Retina (tissue), 1 donor: ENCODE data around the gene UTP20.
A peak's percentile ranks its signal among the peaks of the same experiment; 100 is the strongest.

ENCODE experiments used
- DNase-seq: peaks from one replicate; pipeline ENCODE4 v3.0.0-alpha.2; 2016

The UTP20 gene

GRCh38 chr12:101280006-101280505 lies at the start of gene UTP20:
Gene UTP20, plus strand, starts transcription at chr12:101280105. Its CDS starts 178 bp downstream, at chr12:101280283.
- DNase-seq: peak; percentile 95

- DNase-seq: peak; percentile 17
Measured at GRCh38 chr12:101230547-101230946, 49.4 kb upstream of the UTP20 start.

- DNase-seq: no peak
Measured at GRCh38 chr12:101231636-101232035, 48.3 kb upstream of the UTP20 start.

- no peak for DNase-seq
Measured at GRCh38 chr12:101235686-101236085, 44.2 kb upstream of the UTP20 start.

GRCh38 chr12:101238306-101238705 lies 41.6 kb upstream of the UTP20 start:
- no peak for DNase-seq

- no peak for DNase-seq
Measured at GRCh38 chr12:101238800-101239329, 41.0 kb upstream of the UTP20 start.

GRCh38 chr12:101243074-101243473 lies 36.8 kb upstream of the UTP20 start:
- DNase-seq: no peak

- no peak for DNase-seq
Measured at GRCh38 chr12:101243616-101244015, 36.3 kb upstream of the UTP20 start.

GRCh38 chr12:101256266-101256665 lies 23.6 kb upstream of the UTP20 start:
- no peak for DNase-seq

- no peak for DNase-seq
Measured at GRCh38 chr12:101257357-101257756, 22.5 kb upstream of the UTP20 start.

GRCh38 chr12:101267111-101267510 lies 12.8 kb upstream of the UTP20 start:
- DNase-seq: no peak

- no peak for DNase-seq
Measured at GRCh38 chr12:101276433-101276832, 3.5 kb upstream of the UTP20 start.

- no peak for DNase-seq
Measured at GRCh38 chr12:101277443-101277842, 2.5 kb upstream of the UTP20 start.

GRCh38 chr12:101287357-101287756 lies 7.5 kb downstream of the UTP20 start:
- no peak for DNase-seq

- DNase-seq: no peak
Measured at GRCh38 chr12:101297661-101298060, 17.8 kb downstream of the UTP20 start.

- DNase-seq: no peak
Measured at GRCh38 chr12:101298426-101298825, 18.5 kb downstream of the UTP20 start.

- no peak for DNase-seq
Measured at GRCh38 chr12:101299346-101299745, 19.4 kb downstream of the UTP20 start.

- no peak for DNase-seq
Measured at GRCh38 chr12:101299931-101300330, 20.0 kb downstream of the UTP20 start.

GRCh38 chr12:101302741-101303140 lies 22.8 kb downstream of the UTP20 start:
- no peak for DNase-seq

- no peak for DNase-seq
Measured at GRCh38 chr12:101305226-101305779, 25.4 kb downstream of the UTP20 start.

- DNase-seq: no peak
Measured at GRCh38 chr12:101305794-101306193, 25.9 kb downstream of the UTP20 start.

- DNase-seq: no peak
Measured at GRCh38 chr12:101322480-101322879, 42.6 kb downstream of the UTP20 start.

- no peak for DNase-seq
Measured at GRCh38 chr12:101323255-101323654, 43.4 kb downstream of the UTP20 start.

- no peak for DNase-seq
Measured at GRCh38 chr12:101325590-101325989, 45.7 kb downstream of the UTP20 start.

- DNase-seq: no peak
Measured at GRCh38 chr12:101327051-101327450, 47.1 kb downstream of the UTP20 start.
